ENCODE results near the gene LAPTM5. TPM values are rescaled to one million over a fixed set of nuclear protein-coding genes. Genes with fewer than 3 reads are reported as not detected.

Gene LAPTM5
- total and polyA plus RNA-seq, 10 of the 15 experiments (the other 5 are each of a cell fraction or from before 2014, with no cell fraction given), result 24.1 to 1,034 (median 687) TPM

DNA sequence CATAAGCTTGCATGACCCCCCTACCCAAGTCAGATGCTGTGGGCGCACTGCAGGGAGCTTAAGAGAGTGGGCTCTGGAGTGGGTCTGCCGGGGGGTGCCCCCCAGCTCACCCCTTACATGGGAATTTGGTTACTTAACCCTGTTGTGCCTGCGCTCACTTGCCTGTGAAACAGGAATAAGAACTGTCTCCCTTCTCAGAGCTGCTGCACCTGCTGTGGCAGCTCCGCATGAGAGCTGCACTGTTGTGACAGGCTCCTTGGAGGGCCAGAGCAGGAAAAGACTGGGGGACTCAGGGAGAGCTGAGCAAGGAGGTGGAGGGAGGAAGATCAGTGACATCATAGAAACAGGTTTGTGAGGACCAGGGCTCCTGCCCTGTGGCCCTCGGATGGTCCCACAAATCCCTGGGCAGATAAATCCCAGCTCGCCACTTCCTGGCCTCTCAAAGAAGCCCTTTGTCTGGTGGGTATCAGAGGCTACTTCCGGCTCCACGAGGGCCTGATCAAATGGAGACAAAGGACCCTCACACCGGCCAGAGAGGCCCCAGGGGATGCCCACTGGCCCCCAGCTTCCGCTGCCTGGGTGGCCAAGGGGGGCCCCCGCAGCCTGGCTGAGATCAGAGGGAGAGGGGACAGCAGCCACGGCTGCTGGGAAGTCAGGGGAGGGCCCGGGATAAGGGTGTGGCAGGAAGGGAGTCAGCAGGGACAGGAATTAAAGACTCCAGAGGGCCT is 28.9 kb upstream of the LAPTM5 start:
- RAD21 ChIA-PET (ENCODE audit: unreplicated experiment), result interaction anchor here (1.4 to 1.5 kb wide), 2 partner anchors 67 to 124 kb away, joined by 4 read pairs; no protein-coding TSS in a partner anchor
- no peak for DNase-seq (ENCODE audit: low read depth, low spot score)
- BruUV-seq (replicated peaks), result no TSS peak
- in situ Hi-C loops (cut with MboI), result no loop called here
- H3K36me3 ChIP-seq (ENCODE audit: control insufficient read depth in 2 of 2, insufficient read depth in 2 of 2, low read length in 1 of 2), result no peaks in the 10 kb centered on the region
- no peak overlapping the region for H3K27ac ChIP-seq (ENCODE audit: control insufficient read depth, insufficient read depth)
- H3K4me2 ChIP-seq (ENCODE audit: control insufficient read depth, insufficient read depth), result no peak overlapping the region
- H3K9me3 ChIP-seq (replicated peaks; ENCODE audit: control insufficient read depth, insufficient read depth, low read length), result no peaks in the 10 kb centered on the region
- no peak for TF ChIP-seq JUND (IDR thresholded peaks at IDR 0.05; ENCODE audit: low read depth, low read length)
- no peak for TF ChIP-seq ASH2L (IDR thresholded peaks at IDR 0.05; ENCODE audit: borderline replicate concordance, low read depth)
- H3K4me3 ChIP-seq, result no peak overlapping the region
- ATAC-seq, result no peak
- FAIRE-seq, result no peak
- WGBS (ENCODE audit: insufficient coverage, insufficient replicate concordance, low lambda C conversion rate, missing lambda C conversion rate), result 41% methylated on average over 13 of the region's 13 CpGs
- intact Hi-C loops (cut with micrococcal nuclease; ENCODE audit: unreplicated experiment), result no loop called here
- CTCF ChIA-PET, result interaction anchor here (1.1 to 11.7 kb wide), 5 partner anchors 16 to 405 kb away, joined by 3 to 516 read pairs (median 5); no protein-coding TSS in a partner anchor
- peaks cover 11% of the 10 kb centered on the region for H3K4me1 ChIP-seq (ENCODE audit: control insufficient read depth, insufficient read depth, low read length)
- POLR2A ChIA-PET, result interaction anchor here (0.9 kb wide), 1 partner anchor 68 kb away, joined by 4 read pairs; no protein-coding TSS in a partner anchor
- SMC1A ChIA-PET (ENCODE audit: uncharacterized antibody, unreplicated experiment), result interaction anchor here (1.3 kb wide), 1 partner anchor 125 kb away, joined by 4 read pairs; no protein-coding TSS in a partner anchor
- no peak overlapping the region for H2AFZ ChIP-seq (ENCODE audit: control insufficient read depth, low read depth, low read length)
- no peak overlapping the region for H3K9ac ChIP-seq (ENCODE audit: control insufficient read depth, insufficient read depth, low read length)
- H3K79me2 ChIP-seq (ENCODE audit: control insufficient read depth, insufficient read depth, low read length), result no peaks in the 10 kb centered on the region
- no peaks in the 10 kb centered on the region for H4K20me1 ChIP-seq (ENCODE audit: control insufficient read depth, insufficient read depth)
- H3K27me3 ChIP-seq (replicated peaks in 1 of 2; ENCODE audit: control insufficient read depth in 2 of 2, insufficient read depth in 2 of 2, low read length in 1 of 2), result no peaks in the 10 kb centered on the region; a peak in 1 of 4 replicates

DNA sequence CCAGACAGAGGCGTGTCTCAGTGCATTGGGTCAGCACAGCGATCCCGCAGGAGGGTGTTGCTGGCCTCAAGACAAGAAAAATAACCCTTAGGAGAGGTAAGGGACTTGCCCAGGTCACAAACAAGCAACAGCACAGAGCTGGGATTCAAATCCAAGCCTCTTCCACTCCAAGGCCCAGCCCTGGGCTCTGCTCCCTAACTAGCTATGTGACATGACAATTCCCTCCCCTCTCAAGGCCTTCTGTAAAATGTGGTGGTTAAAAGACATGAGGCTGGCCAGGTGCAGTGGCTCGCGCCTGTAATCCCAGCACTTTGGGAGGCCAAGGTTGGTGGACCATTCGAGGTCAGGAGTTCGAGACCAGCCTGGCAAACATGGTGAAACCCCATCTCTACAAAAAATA is 28.1 kb upstream of the LAPTM5 start:
- Histone ChIP-seq H3K9ac (ENCODE audit: control insufficient read depth, insufficient read depth, low read length) (no peak overlapping the region), H3K9me3 (replicated peaks; ENCODE audit: control insufficient read depth, insufficient read depth, low read length) (no peaks in the 10 kb centered on the region), H3K4me1 (ENCODE audit: control insufficient read depth, insufficient read depth, low read length) (peaks cover 8% of the 10 kb centered on the region), H3K79me2 (ENCODE audit: control insufficient read depth, insufficient read depth, low read length) (no peaks in the 10 kb centered on the region), H3K36me3 (ENCODE audit: control insufficient read depth in 2 of 2, insufficient read depth in 2 of 2, low read length in 1 of 2) (no peaks in the 10 kb centered on the region), H3K27ac (ENCODE audit: control insufficient read depth, insufficient read depth) (no peak overlapping the region), H3K4me3 (no peak overlapping the region), H2AFZ (ENCODE audit: control insufficient read depth, low read depth, low read length) (no peak overlapping the region), H3K4me2 (ENCODE audit: control insufficient read depth, insufficient read depth) (no peak overlapping the region), H4K20me1 (ENCODE audit: control insufficient read depth, insufficient read depth) (no peaks in the 10 kb centered on the region), H3K27me3 (replicated peaks in 1 of 2; ENCODE audit: control insufficient read depth in 2 of 2, insufficient read depth in 2 of 2, low read length in 1 of 2) (no peaks in the 10 kb centered on the region; a peak in 1 of 4 replicates)
- POLR2A ChIA-PET, result no interaction called here
- no peak for DNase-seq (ENCODE audit: low read depth, low spot score)
- no peak for ATAC-seq
- no peak for FAIRE-seq
- SMC1A ChIA-PET (ENCODE audit: uncharacterized antibody, unreplicated experiment), result interaction anchor here (1.2 kb wide), 1 partner anchor 65 kb away, joined by 3 read pairs; no protein-coding TSS in a partner anchor
- intact Hi-C loops (cut with micrococcal nuclease; ENCODE audit: unreplicated experiment), result no loop called here
- WGBS (ENCODE audit: insufficient coverage, insufficient replicate concordance, low lambda C conversion rate, missing lambda C conversion rate), result 46% methylated on average over 7 of the region's 7 CpGs
- CTCF ChIA-PET, result interaction anchor here (0.9 to 11.7 kb wide), 8 partner anchors 16 to 405 kb away, joined by 3 to 516 read pairs (median 4); no protein-coding TSS in a partner anchor
- in situ Hi-C loops (cut with MboI), result no loop called here
- BruUV-seq (replicated peaks), result no TSS peak
- RAD21 ChIA-PET (ENCODE audit: unreplicated experiment), result interaction anchor here (1.4 to 9.5 kb wide), 2 partner anchors 60 to 66 kb away, joined by 4 to 538 read pairs; partner anchors contain the start of gene MATN1
- TF ChIP-seq, protein P1, sequence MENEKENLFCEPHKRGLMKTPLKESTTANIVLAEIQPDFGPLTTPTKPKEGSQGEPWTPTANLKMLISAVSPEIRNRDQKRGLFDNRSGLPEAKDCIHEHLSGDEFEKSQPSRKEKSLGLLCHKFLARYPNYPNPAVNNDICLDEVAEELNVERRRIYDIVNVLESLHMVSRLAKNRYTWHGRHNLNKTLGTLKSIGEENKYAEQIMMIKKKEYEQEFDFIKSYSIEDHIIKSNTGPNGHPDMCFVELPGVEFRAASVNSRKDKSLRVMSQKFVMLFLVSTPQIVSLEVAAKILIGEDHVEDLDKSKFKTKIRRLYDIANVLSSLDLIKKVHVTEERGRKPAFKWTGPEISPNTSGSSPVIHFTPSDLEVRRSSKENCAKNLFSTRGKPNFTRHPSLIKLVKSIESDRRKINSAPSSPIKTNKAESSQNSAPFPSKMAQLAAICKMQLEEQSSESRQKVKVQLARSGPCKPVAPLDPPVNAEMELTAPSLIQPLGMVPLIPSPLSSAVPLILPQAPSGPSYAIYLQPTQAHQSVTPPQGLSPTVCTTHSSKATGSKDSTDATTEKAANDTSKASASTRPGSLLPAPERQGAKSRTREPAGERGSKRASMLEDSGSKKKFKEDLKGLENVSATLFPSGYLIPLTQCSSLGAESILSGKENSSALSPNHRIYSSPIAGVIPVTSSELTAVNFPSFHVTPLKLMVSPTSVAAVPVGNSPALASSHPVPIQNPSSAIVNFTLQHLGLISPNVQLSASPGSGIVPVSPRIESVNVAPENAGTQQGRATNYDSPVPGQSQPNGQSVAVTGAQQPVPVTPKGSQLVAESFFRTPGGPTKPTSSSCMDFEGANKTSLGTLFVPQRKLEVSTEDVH (IDR thresholded peaks at IDR 0.05; ENCODE audit: low read depth, partially characterized antibody), result no peak
- TF ChIP-seq, protein P2, sequence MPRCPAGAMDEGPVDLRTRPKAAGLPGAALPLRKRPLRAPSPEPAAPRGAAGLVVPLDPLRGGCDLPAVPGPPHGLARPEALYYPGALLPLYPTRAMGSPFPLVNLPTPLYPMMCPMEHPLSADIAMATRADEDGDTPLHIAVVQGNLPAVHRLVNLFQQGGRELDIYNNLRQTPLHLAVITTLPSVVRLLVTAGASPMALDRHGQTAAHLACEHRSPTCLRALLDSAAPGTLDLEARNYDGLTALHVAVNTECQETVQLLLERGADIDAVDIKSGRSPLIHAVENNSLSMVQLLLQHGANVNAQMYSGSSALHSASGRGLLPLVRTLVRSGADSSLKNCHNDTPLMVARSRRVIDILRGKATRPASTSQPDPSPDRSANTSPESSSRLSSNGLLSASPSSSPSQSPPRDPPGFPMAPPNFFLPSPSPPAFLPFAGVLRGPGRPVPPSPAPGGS (IDR thresholded peaks at IDR 0.05; ENCODE audit: borderline replicate concordance, insufficient read depth, low read depth, low read length, poor library complexity, severe bottlenecking), result no peak
- no peak for TF ChIP-seq SUZ12 (IDR thresholded peaks at IDR 0.05; ENCODE audit: unreplicated experiment)

Data from GM12878 (cell line).